HCT116 (cell line): ENCODE measurements around the gene POLR2H.

Experiments
- TF ChIP-seq, protein P1 (sequence below): IDR thresholded peaks from 2 replicates; pipeline ENCODE4 v1.6.1; 2012
- TF ChIP-seq, protein P2 (sequence below), 3 experiments: fragments of 200-600 bp in 1 of 3; sonication (generic) in 1 of 3; IDR thresholded peaks in 2 of 3; conservative IDR thresholded peaks in 1 of 3; 2 replicates each; pipeline ENCODE4 v1.5.1; 2012 to 2017; ENCODE audit warnings: low read depth in 2 of 3, low read length in 2 of 3, antibody characterized with exemption in 1 of 3, borderline replicate concordance in 1 of 3, control low read depth in 1 of 3, mild to moderate bottlenecking in 1 of 3, mixed read lengths in 1 of 3, mixed run types in 1 of 3, moderate library complexity in 1 of 3; ENCODE audit not compliant: insufficient read depth in 1 of 3

DNA sequence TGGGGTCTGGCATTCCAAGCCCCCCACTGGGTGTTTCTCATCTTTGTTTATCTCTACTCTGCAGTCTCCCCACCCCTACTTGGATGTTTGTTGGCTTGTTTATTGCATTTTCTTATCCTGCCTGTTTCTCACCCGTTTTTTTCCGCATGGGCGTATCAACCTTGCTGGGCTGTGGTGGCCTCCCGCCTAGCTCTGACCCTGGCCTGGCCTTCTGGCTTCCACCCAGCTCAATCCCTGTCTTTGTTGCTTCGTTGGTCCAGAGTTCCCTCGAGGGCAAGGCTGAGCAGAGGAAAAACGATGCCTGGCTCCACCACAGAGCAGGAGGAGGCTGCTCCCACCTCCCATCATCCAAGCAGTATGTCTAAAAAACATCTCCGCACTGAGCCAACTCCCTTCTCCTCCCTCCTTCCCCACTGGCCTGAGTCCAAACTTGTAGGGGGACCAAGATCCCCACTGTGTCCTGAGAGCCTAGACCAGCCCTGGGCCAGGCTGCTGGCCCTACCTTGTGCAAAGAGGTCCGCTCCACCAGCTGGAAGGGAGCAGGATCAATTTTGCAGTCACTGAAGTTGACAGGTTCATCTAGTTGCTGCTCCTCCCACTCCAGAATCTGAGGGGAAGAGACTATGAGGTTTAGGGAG lies 9.9 kb upstream of the POLR2H start:
- TF ChIP-seq, protein P1, sequence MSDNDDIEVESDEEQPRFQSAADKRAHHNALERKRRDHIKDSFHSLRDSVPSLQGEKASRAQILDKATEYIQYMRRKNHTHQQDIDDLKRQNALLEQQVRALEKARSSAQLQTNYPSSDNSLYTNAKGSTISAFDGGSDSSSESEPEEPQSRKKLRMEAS, result no peak
- TF ChIP-seq, protein P2, sequence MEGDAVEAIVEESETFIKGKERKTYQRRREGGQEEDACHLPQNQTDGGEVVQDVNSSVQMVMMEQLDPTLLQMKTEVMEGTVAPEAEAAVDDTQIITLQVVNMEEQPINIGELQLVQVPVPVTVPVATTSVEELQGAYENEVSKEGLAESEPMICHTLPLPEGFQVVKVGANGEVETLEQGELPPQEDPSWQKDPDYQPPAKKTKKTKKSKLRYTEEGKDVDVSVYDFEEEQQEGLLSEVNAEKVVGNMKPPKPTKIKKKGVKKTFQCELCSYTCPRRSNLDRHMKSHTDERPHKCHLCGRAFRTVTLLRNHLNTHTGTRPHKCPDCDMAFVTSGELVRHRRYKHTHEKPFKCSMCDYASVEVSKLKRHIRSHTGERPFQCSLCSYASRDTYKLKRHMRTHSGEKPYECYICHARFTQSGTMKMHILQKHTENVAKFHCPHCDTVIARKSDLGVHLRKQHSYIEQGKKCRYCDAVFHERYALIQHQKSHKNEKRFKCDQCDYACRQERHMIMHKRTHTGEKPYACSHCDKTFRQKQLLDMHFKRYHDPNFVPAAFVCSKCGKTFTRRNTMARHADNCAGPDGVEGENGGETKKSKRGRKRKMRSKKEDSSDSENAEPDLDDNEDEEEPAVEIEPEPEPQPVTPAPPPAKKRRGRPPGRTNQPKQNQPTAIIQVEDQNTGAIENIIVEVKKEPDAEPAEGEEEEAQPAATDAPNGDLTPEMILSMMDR (IDR thresholded peaks at IDR 0.05 in 2 of 3, conservative IDR thresholded peaks at IDR 0.05 in 1 of 3; ENCODE audit: borderline replicate concordance in 1 of 3, insufficient read depth in 1 of 3, low read depth in 2 of 3, low read length in 2 of 3), result no peak
